Keratinocyte (primary cell): ENCODE measurements around the gene GRB10. TPM values are rescaled to one million over a fixed set of nuclear protein-coding genes. Genes with fewer than 3 reads are reported as not detected.

Experiments
- DNase-seq: peaks from one replicate; pipeline ENCODE4 v3.0.0-alpha.2; 2011; ENCODE audit warnings: low read depth, missing footprints, low spot score
- FAIRE-seq: peaks from 2 replicates; lab custom pipeline; 2011; peaks lifted over from hg19 to GRCh38; lab: Jason Lieb, UNC
- H2AFZ ChIP-seq: 2 replicates; pipeline ENCODE4 v1.6.0; 2012; ENCODE audit warnings: low read length, control low read depth, inconsistent platforms; ENCODE audit not compliant: control insufficient read depth
- H3K27ac ChIP-seq: 2 replicates; pipeline ENCODE4 v1.5.1; 2011; ENCODE audit warnings: low read length; ENCODE audit not compliant: control insufficient read depth, insufficient read depth
- H3K27me3 ChIP-seq: 3 replicates; pipeline ENCODE4 v1.6.0; 2011; ENCODE audit warnings: low read length; ENCODE audit not compliant: control insufficient read depth, insufficient read depth; ENCODE audit errors: extremely low read depth
- H3K36me3 ChIP-seq, 2 experiments: 2 replicates in 1 of 2; 3 replicates in 1 of 2; pipeline ENCODE4 v1.5.1; 2011; ENCODE audit warnings: low read length in 2 of 2, mild to moderate bottlenecking in 1 of 2; ENCODE audit not compliant: control insufficient read depth in 2 of 2, insufficient read depth in 2 of 2; ENCODE audit errors: extremely low read depth in 1 of 2
- H3K4me1 ChIP-seq: 3 replicates; pipeline ENCODE4 v1.5.1; 2011; ENCODE audit warnings: low read length; ENCODE audit not compliant: control insufficient read depth, insufficient read depth; ENCODE audit errors: extremely low read depth
- H3K4me2 ChIP-seq: 3 replicates; pipeline ENCODE4 v1.6.0; 2011; ENCODE audit warnings: low read depth, low read length; ENCODE audit not compliant: control insufficient read depth, insufficient read depth; ENCODE audit errors: extremely low read depth
- H3K4me3 ChIP-seq, 3 experiments: fragments of 200-600 bp in 1 of 3; sonication (generic) in 1 of 3; 2 replicates in 2 of 3; 3 replicates in 1 of 3; pipeline ENCODE4 v1.5.1; 2011 to 2016; ENCODE audit warnings: low read length in 3 of 3, mild to moderate bottlenecking in 3 of 3, control low read depth in 2 of 3, inconsistent platforms in 1 of 3, low read depth in 1 of 3, mixed read lengths in 1 of 3, mixed run types in 1 of 3, moderate library complexity in 1 of 3; ENCODE audit not compliant: control insufficient read depth in 2 of 3, insufficient read depth in 2 of 3; ENCODE audit errors: extremely low read depth in 1 of 3
- H3K79me2 ChIP-seq: 2 replicates; pipeline ENCODE4 v1.6.0; 2012; ENCODE audit warnings: low read length; ENCODE audit not compliant: control insufficient read depth, insufficient read depth
- H3K9ac ChIP-seq: 3 replicates; pipeline ENCODE4 v1.6.0; 2011; ENCODE audit warnings: low read length; ENCODE audit not compliant: control insufficient read depth, insufficient read depth; ENCODE audit errors: extremely low read depth
- H3K9me1 ChIP-seq: 3 replicates; pipeline ENCODE4 v1.6.0; 2011; ENCODE audit warnings: low read length; ENCODE audit not compliant: control insufficient read depth, insufficient read depth; ENCODE audit errors: extremely low read depth
- H3K9me3 ChIP-seq: 2 replicates; pipeline ENCODE4 v1.5.1; 2012; ENCODE audit warnings: low read depth, low read length; ENCODE audit not compliant: control insufficient read depth
- H4K20me1 ChIP-seq: 3 replicates; pipeline ENCODE4 v1.6.0; 2011; ENCODE audit warnings: low read length; ENCODE audit not compliant: control insufficient read depth, insufficient read depth; ENCODE audit errors: extremely low read depth
- CTCF ChIP-seq, 3 experiments: IDR thresholded peaks in 1 of 3; conservative IDR thresholded peaks in 1 of 3; optimal IDR thresholded peaks in 1 of 3; 2 replicates in 2 of 3; 3 replicates in 1 of 3; pipeline versions ENCODE3 to v1.5.1; 2011; ENCODE audit warnings: low read length in 3 of 3, mild to moderate bottlenecking in 3 of 3, moderate library complexity in 2 of 3, control low read depth in 1 of 3, inconsistent platforms in 1 of 3; ENCODE audit not compliant: insufficient read depth in 2 of 3; ENCODE audit errors: extremely low read depth in 1 of 3
- EZH2 ChIP-seq: IDR thresholded peaks from one replicate; pipeline ENCODE4 v1.6.1; 2012; ENCODE audit warnings: inconsistent platforms, mild to moderate bottlenecking, low read length, moderate library complexity
- dilution Hi-C: fragments of 300-500 bp; cut with MboI; formaldehyde crosslinking; loops from one replicate; pipeline ENCODE4 v1.7.0; 2020; ENCODE audit warnings: low sequenced_read_pairs; ENCODE audit not compliant: extremely low pct_ligation_motif_present
- polyA plus RNA-seq, 5 experiments: library from polyadenylated mRNA; depleted of rRNA in 3 of 5; stranded (reverse) in 3 of 5; stranded (forward) in 1 of 5; unstranded in 1 of 5; fragments of >200 nt; gene quantifications; 1 replicate in 1 of 5; 2 replicates in 3 of 5; 3 replicates in 1 of 5; pipeline versions ENCODE4 v1.2.1 to v1.2.3, GENCODE V29; 2011 to 2012; ENCODE audit warnings: missing spikeins in 2 of 5, low read depth in 1 of 5, low replicate concordance in 1 of 5

The GRB10 gene
- polyA plus RNA-seq, 1 donor (not counting 4 experiments of a cell fraction or from before 2014, with no cell fraction given): 4.4 TPM

DNA sequence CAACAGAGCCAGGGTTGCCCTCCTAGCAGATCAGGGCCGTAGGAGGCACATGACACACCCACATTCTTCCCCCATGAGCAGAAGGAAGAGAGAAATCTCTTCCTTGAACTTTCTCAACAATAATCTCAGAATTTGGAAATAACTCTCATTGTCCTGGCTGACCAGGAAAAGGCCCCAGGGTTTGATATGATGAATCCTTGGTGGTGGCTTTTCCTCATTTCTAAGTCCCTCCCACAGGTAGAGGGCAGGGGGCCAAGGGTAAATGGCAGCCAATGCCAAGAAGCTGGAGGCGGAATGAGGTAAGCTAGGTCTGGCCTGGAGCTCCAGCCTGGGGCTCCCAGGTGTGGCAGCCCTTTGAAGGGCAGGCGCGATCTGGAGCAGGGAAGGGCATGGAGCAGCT is 67.8 kb downstream of the GRB10 start:
- DNase-seq (peak; percentile 40), FAIRE-seq (no peak)
- Histone ChIP-seq H3K27ac (no peak overlapping the region), H3K4me1 (peaks cover 12% of the 10 kb centered on the region), H4K20me1 (no peaks in the 10 kb centered on the region), H3K9me1 (no peaks in the 10 kb centered on the region), H2AFZ (no peak overlapping the region), H3K79me2 (no peaks in the 10 kb centered on the region), H3K36me3 (no peaks in the 10 kb centered on the region), H3K9me3 (no peaks in the 10 kb centered on the region), H3K9ac (no peak overlapping the region), H3K4me2 (peak overlapping the region; percentile 16), H3K27me3 (no peaks in the 10 kb centered on the region), H3K4me3 (no peak overlapping the region)
- TF ChIP-seq EZH2 (no peak), CTCF (optimal IDR thresholded peaks at IDR 0.05 in 1 of 3, IDR thresholded peaks at IDR 0.05 in 1 of 3, conservative IDR thresholded peaks at IDR 0.05 in 1 of 3; ENCODE audit: extremely low read depth in 1 of 3, insufficient read depth in 2 of 3, low read length in 3 of 3) (no peak)
- dilution Hi-C loops: no loop called here

DNA sequence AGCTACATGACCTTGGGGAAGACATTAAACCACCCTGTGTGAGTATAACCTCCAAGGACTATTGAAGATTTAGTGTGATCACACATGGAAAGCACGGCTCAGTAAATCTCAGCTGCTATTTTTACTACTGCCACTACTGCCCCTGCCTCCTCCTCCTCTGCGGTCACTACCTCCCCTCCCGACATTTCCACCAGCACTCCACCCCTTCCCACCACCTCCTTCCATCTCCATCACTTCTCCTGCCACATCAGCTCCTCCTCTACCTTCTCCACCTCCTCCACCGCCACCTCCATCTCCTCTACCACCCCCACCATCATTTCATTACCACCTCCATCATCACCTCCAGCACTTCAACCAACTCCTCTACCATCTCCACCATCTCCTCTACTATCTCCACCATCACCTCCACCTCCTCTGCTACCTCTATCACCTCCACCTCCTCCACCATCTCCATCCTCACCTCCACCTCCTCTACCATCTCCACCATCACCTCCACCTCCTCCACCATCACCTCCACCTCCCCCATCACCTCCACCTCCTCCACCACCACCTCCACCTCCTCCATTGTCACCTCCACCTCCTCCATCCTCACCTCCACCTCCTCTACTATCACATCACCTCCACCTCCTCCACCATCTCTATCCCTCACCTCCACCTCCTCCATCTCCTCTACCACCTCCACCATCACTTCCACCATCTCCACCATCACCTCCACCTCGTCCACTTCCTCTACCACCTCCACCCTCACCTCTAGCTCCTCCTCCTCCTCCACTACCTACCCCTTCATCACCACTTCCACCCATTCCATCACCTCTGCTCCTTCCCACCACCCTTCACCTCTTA is 69.4 kb downstream of the GRB10 start:
- TF ChIP-seq CTCF (optimal IDR thresholded peaks at IDR 0.05 in 1 of 3, IDR thresholded peaks at IDR 0.05 in 1 of 3, conservative IDR thresholded peaks at IDR 0.05 in 1 of 3; ENCODE audit: extremely low read depth in 1 of 3, insufficient read depth in 2 of 3, low read length in 3 of 3) (no peak), EZH2 (no peak)
- DNase-seq: no peak
- Histone ChIP-seq H3K9ac (no peak overlapping the region), H3K4me1 (peaks cover 12% of the 10 kb centered on the region), H2AFZ (no peak overlapping the region), H3K9me3 (no peaks in the 10 kb centered on the region), H3K36me3 (no peaks in the 10 kb centered on the region), H3K27ac (no peak overlapping the region), H3K79me2 (no peaks in the 10 kb centered on the region), H4K20me1 (no peaks in the 10 kb centered on the region), H3K4me2 (no peak overlapping the region), H3K9me1 (no peaks in the 10 kb centered on the region), H3K27me3 (no peaks in the 10 kb centered on the region), H3K4me3 (no peak overlapping the region)
- FAIRE-seq: no peak
- dilution Hi-C loops: no loop called here
